ENCODE results near the gene FRMD4B.

The FRMD4B gene

DNA sequence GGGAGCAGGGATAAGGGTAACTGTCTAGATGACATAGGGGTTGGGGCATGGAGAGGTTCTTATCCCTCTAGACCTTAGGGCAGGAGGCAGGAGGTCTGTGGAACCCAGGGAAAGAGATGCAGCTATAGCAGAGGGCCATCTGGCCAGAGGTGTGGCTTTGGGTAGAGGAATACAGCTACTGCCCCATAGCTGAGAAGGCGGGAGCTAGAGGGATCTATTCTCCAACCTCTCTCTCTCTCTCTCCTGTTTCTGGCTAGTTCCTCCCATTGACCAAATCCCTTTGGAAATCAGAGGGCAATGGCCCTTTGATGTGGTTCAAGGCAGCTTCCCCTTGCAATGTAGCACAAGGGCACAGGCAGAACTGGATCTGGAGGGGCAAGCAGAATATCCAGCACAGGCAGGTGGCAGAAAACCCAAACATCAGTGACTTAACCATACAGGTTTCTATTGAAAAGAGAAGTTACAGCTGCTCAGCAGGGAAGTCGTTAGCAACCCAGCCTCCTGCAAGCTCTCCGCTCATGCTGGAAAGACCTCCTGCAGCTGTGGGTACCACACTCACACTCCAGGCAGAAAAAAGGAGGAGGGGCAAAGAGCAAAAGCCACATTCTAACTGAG lies 241.2 kb downstream of the FRMD4B start:
- no peak for DNase-seq (ENCODE audit: low read depth, low spot score)
- Histone ChIP-seq H3K36me3 (ENCODE audit: insufficient read depth, low read length) (no peaks in the 10 kb centered on the region), H3K4me3 (no peak overlapping the region), H3K9ac (ENCODE audit: insufficient read length) (no peak overlapping the region), H3K27ac (no peak overlapping the region), H3K9me3 (ENCODE audit: low read depth, low read length) (no peaks in the 10 kb centered on the region)
- TF ChIP-seq POLR2AphosphoS5 (IDR thresholded peaks at IDR 0.05; ENCODE audit: borderline replicate concordance, low read depth, low read length) (no peak), EZH2 (IDR thresholded peaks at IDR 0.05) (no peak)

DNA sequence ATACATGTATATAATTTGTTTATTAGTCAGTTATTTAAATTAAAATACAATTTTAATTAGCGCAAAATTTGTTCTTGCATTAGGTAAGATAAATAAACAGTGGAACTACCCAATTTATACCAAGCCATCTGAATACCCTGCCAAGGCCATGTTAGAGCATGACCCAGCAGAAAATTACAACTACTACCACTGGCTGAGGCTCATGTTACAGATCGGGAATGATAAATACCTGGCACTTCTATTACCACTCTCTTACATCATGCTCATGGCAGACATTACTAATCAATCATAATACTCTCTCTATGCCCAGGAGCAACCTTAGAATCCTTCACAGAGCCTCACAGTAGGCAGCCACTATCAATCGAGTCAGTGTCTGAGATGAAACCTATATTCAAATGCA lies 242.3 kb downstream of the FRMD4B start:
- DNase-seq (ENCODE audit: low read depth, low spot score), result peak; percentile 12
- no peak for TF ChIP-seq POLR2AphosphoS5 (IDR thresholded peaks at IDR 0.05; ENCODE audit: borderline replicate concordance, low read depth, low read length)
- TF ChIP-seq EZH2 (IDR thresholded peaks at IDR 0.05), result no peak
- TF ChIP-seq FOXP2 (optimal IDR thresholded peaks at IDR 0.05; ENCODE audit: control extremely low read depth, extremely low read length, insufficient read depth), result no peak
- H3K36me3 ChIP-seq (ENCODE audit: insufficient read depth, low read length), result no peaks in the 10 kb centered on the region
- no peak overlapping the region for H3K27ac ChIP-seq
- no peak overlapping the region for H3K4me3 ChIP-seq
- H3K9me3 ChIP-seq (ENCODE audit: low read depth, low read length), result no peaks in the 10 kb centered on the region
- no peak overlapping the region for H3K9ac ChIP-seq (ENCODE audit: insufficient read length)

DNA sequence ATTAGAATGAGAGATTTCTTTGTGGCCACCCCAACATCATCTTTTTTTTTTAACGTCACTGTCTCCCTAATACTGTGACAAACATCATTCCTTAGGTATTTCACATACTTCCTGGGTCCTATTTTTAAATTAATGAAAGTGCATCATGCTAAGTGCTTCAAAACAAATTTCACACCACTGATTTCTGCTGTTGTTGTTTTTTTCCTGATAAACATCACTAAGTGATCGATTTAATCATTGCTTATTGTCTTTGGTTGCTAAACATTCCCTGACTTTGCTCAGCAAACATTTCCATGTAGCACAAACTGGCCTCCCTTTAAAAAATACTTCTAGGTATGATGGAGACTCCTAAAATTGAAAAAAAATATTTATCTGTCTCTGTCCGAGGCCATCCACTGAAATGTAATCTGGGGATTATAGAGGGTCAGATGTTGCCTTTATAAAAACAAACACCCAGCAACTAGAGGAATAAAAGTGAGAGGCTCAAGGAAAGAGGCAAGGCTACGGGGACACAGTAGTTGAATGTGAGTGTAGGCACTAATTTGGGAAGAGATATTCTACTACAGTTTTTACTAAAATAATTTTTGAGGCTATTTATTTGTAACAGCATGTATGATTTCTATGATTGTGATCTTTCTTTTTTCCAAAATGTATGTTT lies 243.0 kb downstream of the FRMD4B start:
- Histone ChIP-seq H3K4me3 (no peak overlapping the region), H3K36me3 (ENCODE audit: insufficient read depth, low read length) (no peaks in the 10 kb centered on the region), H3K27ac (no peak overlapping the region), H3K9ac (ENCODE audit: insufficient read length) (no peak overlapping the region), H3K9me3 (ENCODE audit: low read depth, low read length) (no peaks in the 10 kb centered on the region)
- no peak for DNase-seq (ENCODE audit: low read depth, low spot score)
- TF ChIP-seq EZH2 (IDR thresholded peaks at IDR 0.05), result no peak
- no peak for TF ChIP-seq POLR2AphosphoS5 (IDR thresholded peaks at IDR 0.05; ENCODE audit: borderline replicate concordance, low read depth, low read length)
- TF ChIP-seq FOXP2 (optimal IDR thresholded peaks at IDR 0.05; ENCODE audit: control extremely low read depth, extremely low read length, insufficient read depth), result no peak

DNA sequence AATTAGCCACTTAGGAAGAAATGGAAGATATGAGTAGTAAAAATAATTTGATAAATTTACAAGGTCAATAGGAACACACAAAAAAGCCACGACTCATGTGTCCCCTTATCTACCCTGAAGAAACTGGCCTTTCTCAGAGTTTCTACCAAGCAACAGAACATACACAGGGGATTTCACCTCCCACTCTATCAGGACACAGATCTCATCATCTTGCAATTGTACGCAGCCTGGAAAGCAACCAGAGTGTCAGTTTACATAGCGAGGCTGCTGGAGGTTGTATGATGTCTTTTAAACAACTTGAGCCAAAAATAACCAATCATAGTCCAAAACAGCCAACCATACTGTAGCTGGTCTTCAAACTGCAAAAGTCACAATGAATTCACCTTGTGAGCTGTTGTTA lies 243.8 kb downstream of the FRMD4B start:
- Histone ChIP-seq H3K36me3 (ENCODE audit: insufficient read depth, low read length) (no peaks in the 10 kb centered on the region), H3K9me3 (ENCODE audit: low read depth, low read length) (no peaks in the 10 kb centered on the region), H3K27ac (no peak overlapping the region), H3K4me3 (no peak overlapping the region), H3K9ac (ENCODE audit: insufficient read length) (no peak overlapping the region)
- DNase-seq (ENCODE audit: low read depth, low spot score), result no peak
- TF ChIP-seq POLR2AphosphoS5 (IDR thresholded peaks at IDR 0.05; ENCODE audit: borderline replicate concordance, low read depth, low read length) (no peak), EZH2 (IDR thresholded peaks at IDR 0.05) (no peak), FOXP2 (optimal IDR thresholded peaks at IDR 0.05; ENCODE audit: control extremely low read depth, extremely low read length, insufficient read depth) (no peak)

DNA sequence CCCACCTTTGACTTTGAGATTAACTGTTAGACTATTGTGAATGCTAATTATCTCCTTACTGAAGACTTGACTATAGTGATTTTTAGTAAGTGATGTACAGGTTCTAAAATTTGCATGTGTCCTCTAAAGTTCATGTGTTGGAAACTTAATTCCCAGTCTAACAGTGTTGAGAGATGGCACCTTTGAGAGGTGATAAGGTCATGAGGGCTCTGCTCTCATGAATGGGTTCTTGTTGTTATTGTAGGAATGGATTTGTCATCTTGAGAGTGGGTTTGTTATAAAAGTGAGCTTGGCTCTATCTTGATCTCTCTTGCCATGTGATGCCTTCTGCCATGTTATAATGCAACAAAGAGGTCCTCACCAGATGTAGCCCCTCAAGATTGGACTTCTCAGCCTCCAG lies 244.6 kb downstream of the FRMD4B start:
- Histone ChIP-seq H3K9ac (ENCODE audit: insufficient read length) (no peak overlapping the region), H3K9me3 (ENCODE audit: low read depth, low read length) (no peaks in the 10 kb centered on the region), H3K36me3 (ENCODE audit: insufficient read depth, low read length) (no peaks in the 10 kb centered on the region), H3K27ac (no peak overlapping the region), H3K4me3 (no peak overlapping the region)
- DNase-seq (ENCODE audit: low read depth, low spot score), result no peak
- no peak for TF ChIP-seq EZH2 (IDR thresholded peaks at IDR 0.05)
- no peak for TF ChIP-seq POLR2AphosphoS5 (IDR thresholded peaks at IDR 0.05; ENCODE audit: borderline replicate concordance, low read depth, low read length)
- no peak for TF ChIP-seq FOXP2 (optimal IDR thresholded peaks at IDR 0.05; ENCODE audit: control extremely low read depth, extremely low read length, insufficient read depth)

DNA sequence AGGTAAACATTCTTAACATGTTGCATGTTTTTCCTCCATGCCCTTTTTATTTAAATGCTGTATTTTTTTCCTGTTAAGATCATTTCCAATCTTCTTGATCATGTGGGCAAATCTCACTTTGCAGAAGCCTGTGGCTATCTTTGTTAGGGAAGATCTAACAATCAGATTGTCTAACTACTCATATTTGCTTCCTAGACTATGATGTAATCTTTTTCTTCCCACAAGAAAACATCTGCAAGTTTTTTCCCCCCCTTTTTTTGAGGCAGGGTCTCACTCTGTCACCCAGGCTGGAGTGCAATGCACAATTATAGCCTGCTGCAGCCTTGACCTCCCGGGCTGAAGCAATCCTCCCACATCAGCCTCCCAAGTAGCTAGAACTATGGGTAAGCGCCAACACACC lies 248.5 kb downstream of the FRMD4B start:
- Histone ChIP-seq H3K9me3 (ENCODE audit: low read depth, low read length) (no peaks in the 10 kb centered on the region), H3K27ac (no peak overlapping the region), H3K4me3 (no peak overlapping the region), H3K9ac (ENCODE audit: insufficient read length) (no peak overlapping the region), H3K36me3 (ENCODE audit: insufficient read depth, low read length) (no peaks in the 10 kb centered on the region)
- TF ChIP-seq EZH2 (IDR thresholded peaks at IDR 0.05) (no peak), POLR2AphosphoS5 (IDR thresholded peaks at IDR 0.05; ENCODE audit: borderline replicate concordance, low read depth, low read length) (no peak), FOXP2 (optimal IDR thresholded peaks at IDR 0.05; ENCODE audit: control extremely low read depth, extremely low read length, insufficient read depth) (no peak)
- DNase-seq (ENCODE audit: low read depth, low spot score), result no peak

DNA sequence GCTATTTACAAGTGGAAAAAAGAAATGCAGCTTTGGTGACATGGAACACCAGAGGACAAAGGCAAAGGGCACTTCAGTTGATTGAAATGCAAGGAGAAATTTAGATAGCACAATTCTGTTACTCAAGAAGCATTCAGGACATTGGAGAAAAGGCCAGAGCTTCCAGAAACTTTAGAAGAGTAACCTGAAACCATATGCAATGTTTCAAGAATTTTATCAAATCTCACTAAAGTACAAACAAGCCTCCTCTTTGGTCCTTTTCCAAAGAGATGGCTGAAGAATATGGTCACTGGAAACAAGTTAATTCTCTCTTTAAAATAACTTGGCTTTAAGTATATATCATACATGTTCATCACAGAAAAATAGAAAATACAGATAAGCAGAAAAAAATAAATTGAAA lies 248.9 kb downstream of the FRMD4B start:
- Histone ChIP-seq H3K36me3 (ENCODE audit: insufficient read depth, low read length) (no peaks in the 10 kb centered on the region), H3K9me3 (ENCODE audit: low read depth, low read length) (no peaks in the 10 kb centered on the region), H3K27ac (no peak overlapping the region), H3K4me3 (no peak overlapping the region), H3K9ac (ENCODE audit: insufficient read length) (no peak overlapping the region)
- no peak for TF ChIP-seq FOXP2 (optimal IDR thresholded peaks at IDR 0.05; ENCODE audit: control extremely low read depth, extremely low read length, insufficient read depth)
- TF ChIP-seq POLR2AphosphoS5 (IDR thresholded peaks at IDR 0.05; ENCODE audit: borderline replicate concordance, low read depth, low read length), result no peak
- TF ChIP-seq EZH2 (IDR thresholded peaks at IDR 0.05), result no peak
- no peak for DNase-seq (ENCODE audit: low read depth, low spot score)

DNA sequence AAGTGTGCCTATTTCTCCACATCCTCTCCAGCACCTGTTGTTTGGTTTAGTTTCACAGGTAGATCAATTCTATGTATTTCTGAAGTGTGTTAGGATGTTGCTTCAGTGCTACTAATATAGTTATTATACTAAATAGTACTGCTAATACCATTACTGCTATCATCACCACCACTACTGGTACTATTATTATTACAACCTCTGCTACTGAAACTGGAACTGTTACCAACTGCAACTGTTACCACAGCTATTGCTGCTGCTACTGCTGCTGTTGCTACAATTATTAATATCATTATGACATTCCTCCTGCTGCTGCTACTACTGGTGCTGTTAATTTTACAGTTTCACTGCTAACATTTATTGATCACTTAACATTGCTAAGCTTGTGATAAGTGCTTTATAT lies 255.2 kb downstream of the FRMD4B start:
- Histone ChIP-seq H3K27ac (no peak overlapping the region), H3K36me3 (ENCODE audit: insufficient read depth, low read length) (no peaks in the 10 kb centered on the region), H3K9me3 (ENCODE audit: low read depth, low read length) (no peaks in the 10 kb centered on the region), H3K4me3 (no peak overlapping the region), H3K9ac (ENCODE audit: insufficient read length) (no peak overlapping the region)
- no peak for TF ChIP-seq POLR2AphosphoS5 (IDR thresholded peaks at IDR 0.05; ENCODE audit: borderline replicate concordance, low read depth, low read length)
- no peak for DNase-seq (ENCODE audit: low read depth, low spot score)

DNA sequence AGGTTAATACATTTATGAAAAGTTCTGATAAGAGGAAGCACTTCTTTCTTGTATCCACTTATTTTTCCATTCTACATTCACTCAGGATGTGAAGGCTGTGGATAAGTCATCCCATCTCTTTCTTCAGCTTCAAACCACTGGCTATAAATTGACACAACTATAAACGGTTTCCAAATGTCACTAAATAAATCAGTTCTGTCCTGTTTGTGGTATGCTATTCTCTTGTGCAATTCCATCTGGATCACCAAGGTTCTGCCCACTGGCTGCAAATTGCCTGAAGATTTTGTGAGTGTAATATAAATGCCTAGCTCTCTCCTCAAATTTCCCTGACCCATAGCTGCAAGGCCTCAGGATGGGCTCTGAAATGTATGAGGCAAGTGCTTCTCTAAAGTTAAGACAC lies 256.4 kb downstream of the FRMD4B start:
- no peaks in the 10 kb centered on the region for H3K9me3 ChIP-seq (ENCODE audit: low read depth, low read length)
- no peak overlapping the region for H3K27ac ChIP-seq
- no peak overlapping the region for H3K4me3 ChIP-seq
- H3K36me3 ChIP-seq (ENCODE audit: insufficient read depth, low read length), result no peaks in the 10 kb centered on the region
- TF ChIP-seq FOXP2 (optimal IDR thresholded peaks at IDR 0.05; ENCODE audit: control extremely low read depth, extremely low read length, insufficient read depth) (no peak), EZH2 (IDR thresholded peaks at IDR 0.05) (no peak), POLR2AphosphoS5 (IDR thresholded peaks at IDR 0.05; ENCODE audit: borderline replicate concordance, low read depth, low read length) (no peak)
- no peak for DNase-seq (ENCODE audit: low read depth, low spot score)
- H3K9ac ChIP-seq (ENCODE audit: insufficient read length), result no peak overlapping the region

All from SK-N-MC (cell line).